ENCODE data around the gene SNX17. TPM values are rescaled to one million over a fixed set of nuclear protein-coding genes. Genes with fewer than 3 reads are reported as not detected.

Gene SNX17
- total and polyA plus RNA-seq, 2 of the 13 experiments (the other 11 are each of a cell fraction or from before 2014, with no cell fraction given), result 75.0 to 109 TPM

DNA sequence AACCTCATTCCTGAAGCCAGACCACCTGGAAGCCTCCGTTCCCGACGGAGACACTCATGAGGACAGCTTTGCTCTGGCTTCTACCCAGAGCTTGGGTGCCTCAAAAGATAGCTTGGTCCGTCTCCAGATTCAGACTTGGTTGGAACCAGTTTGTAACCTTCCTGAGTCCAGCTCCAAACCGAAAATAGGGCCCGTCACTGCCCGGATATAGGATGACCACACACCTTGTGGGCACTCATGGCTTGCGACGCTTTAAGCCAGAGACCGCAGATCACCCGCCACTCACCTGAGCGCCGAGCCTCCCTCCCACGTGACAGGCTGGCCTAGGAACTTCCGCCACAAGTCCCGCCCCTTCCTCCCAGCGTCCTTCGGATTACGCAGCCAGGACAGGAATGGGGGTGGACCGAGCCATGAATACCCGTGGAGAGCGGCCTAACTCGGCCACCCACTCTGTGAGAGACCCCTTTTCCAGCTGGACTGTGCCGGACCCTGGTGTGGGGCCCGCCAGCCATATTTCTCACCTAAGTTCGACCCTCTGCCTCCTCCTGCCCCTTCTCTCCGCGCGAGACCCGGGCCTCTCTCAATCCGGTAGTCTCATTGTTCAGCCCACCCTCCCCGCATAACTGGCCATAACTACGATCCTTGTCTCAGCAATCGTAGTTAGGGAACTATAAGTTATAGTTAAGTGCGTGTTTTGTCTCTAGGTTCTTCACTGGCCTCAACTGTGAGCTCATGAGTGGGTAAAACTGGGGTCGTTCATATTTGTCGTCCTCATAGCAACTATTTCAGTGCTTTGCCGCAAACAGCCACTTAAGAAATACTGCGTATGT is 47.4 kb upstream of the SNX17 start, which contains the start of gene MPV17 (continued):
- TF ChIP-seq ZNF333 (CRISPR knock-in tag; IDR thresholded peaks at IDR 0.05; ENCODE audit: borderline replicate concordance), result 0 out of 2 replicates have a peak, but pooled peaks have one; percentile 45
- TF ChIP-seq TOPORS (CRISPR knock-in tag; IDR thresholded peaks at IDR 0.05), result peak; percentile 92
- peak; percentile 98 for TF ChIP-seq ZNF605 (CRISPR knock-in tag; IDR thresholded peaks at IDR 0.05)
- TF ChIP-seq, protein P1, sequence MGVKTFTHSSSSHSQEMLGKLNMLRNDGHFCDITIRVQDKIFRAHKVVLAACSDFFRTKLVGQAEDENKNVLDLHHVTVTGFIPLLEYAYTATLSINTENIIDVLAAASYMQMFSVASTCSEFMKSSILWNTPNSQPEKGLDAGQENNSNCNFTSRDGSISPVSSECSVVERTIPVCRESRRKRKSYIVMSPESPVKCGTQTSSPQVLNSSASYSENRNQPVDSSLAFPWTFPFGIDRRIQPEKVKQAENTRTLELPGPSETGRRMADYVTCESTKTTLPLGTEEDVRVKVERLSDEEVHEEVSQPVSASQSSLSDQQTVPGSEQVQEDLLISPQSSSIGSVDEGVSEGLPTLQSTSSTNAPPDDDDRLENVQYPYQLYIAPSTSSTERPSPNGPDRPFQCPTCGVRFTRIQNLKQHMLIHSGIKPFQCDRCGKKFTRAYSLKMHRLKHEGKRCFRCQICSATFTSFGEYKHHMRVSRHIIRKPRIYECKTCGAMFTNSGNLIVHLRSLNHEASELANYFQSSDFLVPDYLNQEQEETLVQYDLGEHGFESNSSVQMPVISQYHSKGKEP (CRISPR knock-in tag; IDR thresholded peaks at IDR 0.05), result no peak; the same call in 1 of the 2 replicates
- TF ChIP-seq XRCC5 (optimal IDR thresholded peaks at IDR 0.05; ENCODE audit: low read length), result no peak
- TF ChIP-seq TAF1 (CRISPR knock-in tag; IDR thresholded peaks at IDR 0.05), result peak; percentile 95
- no peak for TF ChIP-seq MTA3 (CRISPR knock-in tag; IDR thresholded peaks at IDR 0.05)
- 0 out of 2 replicates have a peak, but pooled peaks have one; percentile 77 for TF ChIP-seq ZNF136 (CRISPR knock-in tag; IDR thresholded peaks at IDR 0.05; ENCODE audit: low read depth)
- no peak for TF ChIP-seq DNMT1 (CRISPR knock-in tag; IDR thresholded peaks at IDR 0.05)
- TF ChIP-seq ZNF784 (CRISPR knock-in tag; IDR thresholded peaks at IDR 0.05; ENCODE audit: borderline replicate concordance), result peak; percentile 50; the same call in 1 of the 2 replicates
- TF ChIP-seq JARID2 (CRISPR knock-in tag; IDR thresholded peaks at IDR 0.05; ENCODE audit: insufficient replicate concordance), result no peak
- peak; percentile 94 for TF ChIP-seq ARID4A (CRISPR knock-in tag; IDR thresholded peaks at IDR 0.05; ENCODE audit: borderline replicate concordance)
- no peak for TF ChIP-seq KLF13 (CRISPR knock-in tag; IDR thresholded peaks at IDR 0.05)
- TF ChIP-seq ZNF205 (CRISPR knock-in tag; IDR thresholded peaks at IDR 0.05), result peak; percentile 65; the same call in 1 of the 2 replicates
- peak; percentile 99 for TF ChIP-seq RBM22 (optimal IDR thresholded peaks at IDR 0.05; ENCODE audit: low read length)
- TF ChIP-seq TBX2 (CRISPR knock-in tag; IDR thresholded peaks at IDR 0.05; ENCODE audit: borderline replicate concordance), result peak; percentile 80
- TF ChIP-seq ZFY (CRISPR knock-in tag; IDR thresholded peaks at IDR 0.05), result peak; percentile 96
- TF ChIP-seq SMAD9 (CRISPR knock-in tag; IDR thresholded peaks at IDR 0.05), result no peak; the same call in 1 of the 2 replicates
- TF ChIP-seq ERF (CRISPR knock-in tag; IDR thresholded peaks at IDR 0.05), result peak; percentile 90
- peak; percentile 75 for TF ChIP-seq ZNF563 (CRISPR knock-in tag; IDR thresholded peaks at IDR 0.05)
- TF ChIP-seq ZNF496 (CRISPR knock-in tag; IDR thresholded peaks at IDR 0.05; ENCODE audit: insufficient replicate concordance), result no peak
- TF ChIP-seq ZNF790 (CRISPR knock-in tag; IDR thresholded peaks at IDR 0.05; ENCODE audit: borderline replicate concordance), result peak; percentile 63; the same call in 1 of the 2 replicates
- peak; percentile 86; the same call in 1 of the 2 replicates for TF ChIP-seq ZNF180 (CRISPR knock-in tag; IDR thresholded peaks at IDR 0.05; ENCODE audit: borderline replicate concordance, low read depth)
- peak; percentile 48; the same call in 1 of the 2 replicates for TF ChIP-seq MEF2D (CRISPR knock-in tag; IDR thresholded peaks at IDR 0.05)

Measured in HepG2 (cell line).